Smooth muscle cell (in vitro differentiated cells): ENCODE results near the gene CFAP74. TPM values are rescaled to one million over a fixed set of nuclear protein-coding genes. Genes with fewer than 3 reads are reported as not detected.

Source experiments
- DNase-seq: peaks from one replicate; lab custom pipeline; 2025; ENCODE audit not compliant: unreplicated experiment; lab: John Stamatoyannopoulos, UW
- H2AFZ ChIP-seq: fragments of 200-600 bp; sonication (generic); 2 replicates; pipeline ENCODE4 v1.6.0; 2016; ENCODE audit warnings: antibody characterized with exemption, low read depth, mild to moderate bottlenecking
- H3F3A ChIP-seq: fragments of 200-600 bp; sonication (generic); 2 replicates; pipeline ENCODE4 v1.6.0; 2017; ENCODE audit warnings: antibody characterized with exemption, low read depth
- H3K27ac ChIP-seq: fragments of 200-600 bp; sonication (generic); 2 replicates; pipeline ENCODE4 v1.5.1; 2016; ENCODE audit warnings: low read depth, mild to moderate bottlenecking
- H3K27me3 ChIP-seq: fragments of 200-600 bp; sonication (generic); 2 replicates; pipeline ENCODE4 v1.6.1; 2016; ENCODE audit warnings: low read depth, mild to moderate bottlenecking
- H3K36me3 ChIP-seq: fragments of 200-600 bp; sonication (generic); 2 replicates; pipeline ENCODE4 v1.5.1; 2016; ENCODE audit warnings: low read depth
- H3K4me1 ChIP-seq: fragments of 200-600 bp; sonication (generic); 2 replicates; pipeline ENCODE4 v1.5.1; 2016; ENCODE audit warnings: low read depth
- H3K4me2 ChIP-seq: fragments of 200-600 bp; sonication (generic); 2 replicates; pipeline ENCODE4 v1.6.0; 2016; ENCODE audit warnings: mild to moderate bottlenecking
- H3K4me3 ChIP-seq: fragments of 200-600 bp; sonication (generic); 2 replicates; pipeline ENCODE4 v1.5.1; 2016; ENCODE audit warnings: mild to moderate bottlenecking
- H3K79me2 ChIP-seq: fragments of 200-600 bp; sonication (generic); 2 replicates; pipeline ENCODE4 v1.6.0; 2016; ENCODE audit warnings: low read depth, mild to moderate bottlenecking
- H3K9ac ChIP-seq: fragments of 200-600 bp; sonication (generic); 2 replicates; pipeline ENCODE4 v1.6.0; 2016; ENCODE audit warnings: low read depth
- H3K9me3 ChIP-seq: fragments of 200-600 bp; sonication (generic); replicated peaks from 2 replicates; pipeline ENCODE4 v1.5.1; 2016; ENCODE audit warnings: low read depth
- H4K20me1 ChIP-seq: fragments of 200-600 bp; sonication (generic); 2 replicates; pipeline ENCODE4 v1.6.0; 2016; ENCODE audit warnings: low read depth
- WGBS: methylation state at CpG from one replicate; pipeline ENCODE4 v1.1.7; 2016; ENCODE audit warnings: low lambda C conversion rate; 5-methylcytosine and 5-hydroxymethylcytosine counted together
- polyA plus RNA-seq: library from polyadenylated mRNA; unstranded; fragments of >200 nt; fragmentation: Nextera tagmentation; extraction: Ambion mirVana; gene quantifications from 2 replicates; pipeline ENCODE4 v1.2.1, GENCODE V29; 2016
- total RNA-seq: library from RNA; depleted of rRNA; stranded (reverse); fragments of >200 nt; gene quantifications from 2 replicates; pipeline ENCODE4 v1.2.3, GENCODE V29; 2014
- TF ChIP-seq, protein P1 (sequence below): fragments of 200-600 bp; sonication (generic); IDR thresholded peaks from 2 replicates; pipeline ENCODE4 v1.5.1; 2017; ENCODE audit warnings: borderline replicate concordance, mild to moderate bottlenecking, antibody characterized with exemption; ENCODE audit not compliant: insufficient read depth, poor library complexity, severe bottlenecking

CFAP74 gene
- total and polyA plus RNA-seq, 2 experiments from 2014 or later = not detected

DNA sequence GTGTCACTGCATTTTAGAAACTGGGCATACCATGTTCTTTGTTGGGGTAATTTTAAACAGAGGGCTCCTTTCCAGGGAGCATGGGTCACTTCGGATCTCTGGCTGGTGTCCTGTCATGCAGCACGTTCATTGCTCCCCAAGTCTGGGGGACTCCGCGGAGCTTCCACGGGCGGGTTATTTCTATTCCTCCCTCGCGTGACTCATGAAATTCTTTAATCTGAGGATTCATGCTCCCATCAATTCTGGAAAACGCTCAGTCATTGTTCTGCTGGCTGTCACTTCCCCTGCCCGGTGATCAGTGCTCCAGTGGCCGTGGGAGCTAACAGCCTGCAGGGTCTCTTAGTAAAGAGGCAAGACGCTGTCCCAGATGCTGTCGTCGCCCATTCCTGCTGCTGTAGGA lies 28.1 kb downstream of the CFAP74 start:
- H3K79me2 ChIP-seq = no peaks in the 10 kb centered on the region
- no peaks in the 10 kb centered on the region for H3K36me3 ChIP-seq
- H3K4me2 ChIP-seq = no peak overlapping the region
- no peaks in the 10 kb centered on the region for H3K27me3 ChIP-seq
- no peaks in the 10 kb centered on the region for H3K4me1 ChIP-seq
- TF ChIP-seq, protein P1, sequence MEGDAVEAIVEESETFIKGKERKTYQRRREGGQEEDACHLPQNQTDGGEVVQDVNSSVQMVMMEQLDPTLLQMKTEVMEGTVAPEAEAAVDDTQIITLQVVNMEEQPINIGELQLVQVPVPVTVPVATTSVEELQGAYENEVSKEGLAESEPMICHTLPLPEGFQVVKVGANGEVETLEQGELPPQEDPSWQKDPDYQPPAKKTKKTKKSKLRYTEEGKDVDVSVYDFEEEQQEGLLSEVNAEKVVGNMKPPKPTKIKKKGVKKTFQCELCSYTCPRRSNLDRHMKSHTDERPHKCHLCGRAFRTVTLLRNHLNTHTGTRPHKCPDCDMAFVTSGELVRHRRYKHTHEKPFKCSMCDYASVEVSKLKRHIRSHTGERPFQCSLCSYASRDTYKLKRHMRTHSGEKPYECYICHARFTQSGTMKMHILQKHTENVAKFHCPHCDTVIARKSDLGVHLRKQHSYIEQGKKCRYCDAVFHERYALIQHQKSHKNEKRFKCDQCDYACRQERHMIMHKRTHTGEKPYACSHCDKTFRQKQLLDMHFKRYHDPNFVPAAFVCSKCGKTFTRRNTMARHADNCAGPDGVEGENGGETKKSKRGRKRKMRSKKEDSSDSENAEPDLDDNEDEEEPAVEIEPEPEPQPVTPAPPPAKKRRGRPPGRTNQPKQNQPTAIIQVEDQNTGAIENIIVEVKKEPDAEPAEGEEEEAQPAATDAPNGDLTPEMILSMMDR = no peak
- no peak overlapping the region for H3K4me3 ChIP-seq
- H4K20me1 ChIP-seq = no peaks in the 10 kb centered on the region
- no peaks in the 10 kb centered on the region for H3K9me3 ChIP-seq
- whole genome bisulfite sequencing = 95% methylated on average over 14 of the region's 14 CpGs
- DNase-seq = no peak
- H3F3A ChIP-seq = no peaks in the 10 kb centered on the region
- no peak overlapping the region for H3K27ac ChIP-seq
- H3K9ac ChIP-seq = no peak overlapping the region
- no peak overlapping the region for H2AFZ ChIP-seq

DNA sequence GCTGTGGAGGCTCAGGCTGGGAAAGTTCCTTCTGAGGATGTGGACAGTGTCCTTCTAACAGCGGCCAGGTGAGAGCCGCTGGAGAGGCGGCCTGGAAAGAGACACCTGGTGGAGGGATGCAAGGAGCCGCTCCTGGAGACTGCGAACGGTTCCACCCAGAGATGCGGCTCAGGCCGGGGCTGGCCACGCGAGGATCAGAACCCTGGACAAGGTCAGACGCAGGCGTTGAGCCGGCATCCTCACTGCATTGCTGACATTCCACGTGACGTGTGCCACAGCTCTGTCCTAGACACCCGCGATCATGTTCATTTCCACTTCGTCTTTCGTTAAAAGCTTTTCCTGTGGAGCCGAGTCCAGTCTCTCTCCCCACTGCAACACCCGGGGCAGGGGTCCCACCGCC lies 28.8 kb downstream of the CFAP74 start:
- Histone ChIP-seq H3K27me3 (no peaks in the 10 kb centered on the region), H3F3A (no peaks in the 10 kb centered on the region), H2AFZ (no peak overlapping the region), H4K20me1 (no peaks in the 10 kb centered on the region), H3K36me3 (no peaks in the 10 kb centered on the region), H3K4me1 (no peaks in the 10 kb centered on the region), H3K4me2 (no peak overlapping the region), H3K9ac (no peak overlapping the region), H3K79me2 (no peaks in the 10 kb centered on the region), H3K9me3 (no peaks in the 10 kb centered on the region), H3K27ac (no peak overlapping the region), H3K4me3 (no peak overlapping the region)
- TF ChIP-seq, protein P1 = no peak
- WGBS = 86% methylated on average over 22 of the region's 22 CpGs
- DNase-seq = no peak

DNA sequence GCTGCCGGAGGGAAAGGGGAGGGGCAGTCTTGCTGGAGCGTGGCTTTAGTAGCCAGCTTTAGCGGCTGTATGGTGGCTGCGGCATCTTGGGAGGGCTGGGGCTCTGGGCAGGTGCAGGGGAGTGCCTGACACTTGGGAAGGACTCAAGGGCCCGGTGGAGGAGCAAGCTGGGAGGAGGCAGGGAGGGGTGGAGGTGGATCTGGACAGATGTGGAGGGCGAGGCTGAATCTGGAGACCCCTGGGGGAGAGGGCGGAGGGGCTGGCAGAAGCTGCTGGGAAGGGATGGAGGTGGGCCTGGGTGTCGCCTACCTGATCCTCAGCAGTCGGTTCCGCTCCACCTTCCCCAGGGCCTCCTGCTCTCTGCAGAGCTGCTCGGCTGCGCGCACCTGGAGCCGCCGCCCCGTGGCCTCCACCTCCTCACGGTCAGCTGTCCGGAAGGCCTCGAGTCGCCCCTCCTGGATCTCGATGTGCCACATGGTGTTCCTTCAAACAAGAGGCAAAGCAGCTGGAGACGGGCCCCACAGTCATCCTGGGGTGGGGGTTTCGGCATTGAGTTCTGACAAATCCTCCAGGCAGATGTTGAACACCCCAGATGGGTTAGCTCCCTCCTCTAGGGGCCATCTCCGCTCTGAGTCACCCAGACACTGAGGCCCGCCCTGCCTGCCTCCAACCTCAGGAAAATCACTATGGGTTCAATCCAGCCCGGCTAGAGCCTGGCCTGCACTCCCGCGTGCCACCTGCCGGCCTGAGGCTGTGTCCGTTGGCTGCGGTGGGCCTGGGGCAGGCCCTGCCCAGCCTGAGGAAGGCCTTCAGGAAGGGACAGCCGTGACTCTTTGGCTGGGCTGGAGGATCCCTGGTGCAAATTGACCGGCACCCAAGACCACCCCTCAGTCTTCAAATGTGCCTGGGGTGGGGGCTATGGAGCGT lies 29.6 kb downstream of the CFAP74 start:
- H3K4me1 ChIP-seq = no peaks in the 10 kb centered on the region
- no peak overlapping the region for H2AFZ ChIP-seq
- no peaks in the 10 kb centered on the region for H3K36me3 ChIP-seq
- H3K27ac ChIP-seq = no peak overlapping the region
- no peak overlapping the region for H3K9ac ChIP-seq
- no peaks in the 10 kb centered on the region for H3K79me2 ChIP-seq
- DNase-seq = no peak
- H3F3A ChIP-seq = no peaks in the 10 kb centered on the region
- no peaks in the 10 kb centered on the region for H3K9me3 ChIP-seq
- 95% methylated on average over 25 of the region's 34 CpGs for WGBS
- no peak overlapping the region for H3K4me2 ChIP-seq
- TF ChIP-seq, protein P1 = no peak
- H4K20me1 ChIP-seq = no peaks in the 10 kb centered on the region
- H3K4me3 ChIP-seq = no peak overlapping the region
- H3K27me3 ChIP-seq = no peaks in the 10 kb centered on the region
